Daoy (cell line): ENCODE measurements around the gene DCTN2. TPM values are rescaled to one million over a fixed set of nuclear protein-coding genes. Genes with fewer than 3 reads are reported as not detected.
"Not testable (repeated sequence)": the region's sequence is repeated elsewhere in the genome, so short reads cannot be mapped to it uniquely, and the experiment has no call there.

Experiments used
- DNase-seq: peaks from one replicate; pipeline ENCODE4 v3.0.0-alpha.2; 2015; ENCODE audit warnings: low read depth
- total RNA-seq: library from RNA; depleted of rRNA; stranded (reverse); fragments of >200 nt; shearing (Covaris generic); gene quantifications from 2 replicates; pipeline ENCODE4 v1.2.3, GENCODE V29; 2014

Gene DCTN2
- total RNA-seq, 1 experiment from 2014 or later = 108 TPM

DNA sequence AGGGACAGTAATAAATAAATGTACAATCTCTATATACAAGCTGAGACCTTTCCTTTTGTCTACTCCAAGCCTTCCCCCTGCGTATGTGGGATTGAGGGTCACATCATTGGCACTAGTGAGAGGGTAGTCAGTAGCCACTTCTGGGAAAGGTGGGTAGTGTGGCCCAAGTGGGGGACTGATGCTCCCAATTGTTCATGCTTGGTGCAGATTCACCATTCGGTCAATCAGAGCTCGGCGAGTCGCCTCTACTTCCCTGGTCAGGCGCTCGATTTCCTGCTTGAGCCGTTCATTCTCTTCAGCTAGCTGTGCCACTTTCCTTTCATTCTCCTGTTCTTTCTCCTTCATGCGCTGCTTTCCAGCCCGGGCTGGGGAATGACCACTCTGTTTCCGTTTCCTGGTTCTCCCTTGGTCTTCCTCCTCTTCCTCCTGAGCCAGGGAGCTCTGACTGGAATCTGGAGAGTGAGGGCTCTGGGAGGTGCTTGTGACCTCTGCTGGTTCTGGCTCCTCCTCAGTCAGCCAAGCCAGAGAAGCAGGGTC is 30.3 kb downstream of the DCTN2 start:
- no peak for DNase-seq

DNA sequence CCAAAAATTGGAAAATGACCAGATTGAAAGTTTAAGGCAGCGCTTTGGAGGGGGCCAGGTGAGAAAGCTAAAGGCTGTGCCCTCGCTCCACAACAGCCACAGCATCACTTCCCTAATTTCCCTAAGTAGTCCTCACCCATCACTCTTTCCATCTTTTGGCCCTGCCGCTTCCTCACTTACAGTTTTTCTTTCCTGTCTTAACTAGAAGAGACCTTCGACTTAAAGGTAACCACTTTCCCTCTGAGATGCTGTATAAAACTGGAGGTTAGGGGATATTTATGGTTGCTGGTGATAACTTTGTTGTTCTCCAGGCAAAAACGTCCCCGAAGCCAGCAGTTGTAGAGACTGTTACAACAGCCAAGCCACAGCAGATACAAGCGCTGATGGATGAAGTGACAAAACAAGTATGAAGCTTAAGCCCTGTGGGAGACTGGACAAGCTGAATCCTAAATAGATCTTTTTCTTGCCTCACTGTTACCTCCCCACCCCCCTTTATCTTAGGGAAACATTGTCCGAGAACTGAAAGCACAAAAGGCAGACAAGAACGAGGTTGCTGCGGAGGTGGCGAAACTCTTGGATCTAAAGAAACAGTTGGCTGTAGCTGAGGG is 31.0 kb downstream of the DCTN2 start:
- DNase-seq = no peak

DNA sequence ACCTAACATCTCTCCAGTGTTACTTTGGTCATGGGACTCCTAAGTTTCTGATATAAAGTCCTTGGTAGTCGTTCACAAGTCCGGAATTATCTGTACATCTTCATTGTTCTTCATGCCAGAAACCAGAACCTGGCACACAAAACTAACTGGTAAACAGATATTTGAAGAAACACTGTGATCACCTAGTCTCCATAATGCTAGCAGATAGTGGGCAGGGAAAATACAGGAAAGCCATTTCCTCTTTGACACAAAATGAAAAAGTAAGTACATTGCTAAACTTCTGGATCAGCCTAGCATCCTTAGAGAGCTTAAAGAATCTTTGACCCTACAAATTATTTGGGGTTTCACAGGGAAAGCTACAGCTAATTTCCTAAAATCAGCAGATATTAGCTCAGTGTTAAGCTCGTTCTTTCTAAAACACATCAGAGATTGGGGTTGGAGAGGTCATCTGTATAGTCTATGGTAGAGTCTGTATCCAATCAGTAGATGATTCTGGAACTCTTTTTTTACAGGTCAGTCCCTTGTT is 31.5 kb downstream of the DCTN2 start:
- no peak for DNase-seq

DNA sequence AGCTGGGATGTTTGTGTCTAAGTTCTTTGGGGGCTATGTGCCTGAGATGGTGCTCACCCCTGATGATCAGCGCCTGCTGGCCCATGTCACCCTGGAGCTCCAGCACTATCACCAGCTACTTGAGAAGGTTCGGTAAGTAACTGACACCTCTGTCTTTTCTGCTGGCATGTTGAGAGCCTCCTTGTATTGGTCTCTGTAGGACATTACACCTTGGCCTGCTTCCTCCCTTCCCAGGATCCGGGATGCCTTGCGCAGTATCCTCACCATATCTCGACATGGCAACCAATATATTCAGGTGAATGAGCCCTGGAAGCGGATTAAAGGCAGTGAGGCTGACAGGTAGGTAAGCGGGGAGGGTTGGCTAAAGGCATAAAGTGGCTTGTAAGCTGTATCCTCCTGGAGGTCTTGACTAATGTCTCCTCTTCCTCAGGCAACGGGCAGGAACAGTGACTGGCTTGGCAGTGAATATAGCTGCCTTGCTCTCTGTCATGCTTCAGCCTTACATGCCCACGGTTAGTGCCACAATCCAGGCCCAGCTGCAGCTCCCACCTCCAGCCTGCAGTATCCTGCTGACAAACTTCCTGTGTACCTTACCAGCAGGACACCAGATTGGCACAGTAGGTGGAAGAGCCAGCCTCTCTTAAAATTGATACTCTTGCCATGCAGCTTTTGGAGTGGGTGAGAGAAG is 32.1 kb downstream of the DCTN2 start:
- no peak for DNase-seq

DNA sequence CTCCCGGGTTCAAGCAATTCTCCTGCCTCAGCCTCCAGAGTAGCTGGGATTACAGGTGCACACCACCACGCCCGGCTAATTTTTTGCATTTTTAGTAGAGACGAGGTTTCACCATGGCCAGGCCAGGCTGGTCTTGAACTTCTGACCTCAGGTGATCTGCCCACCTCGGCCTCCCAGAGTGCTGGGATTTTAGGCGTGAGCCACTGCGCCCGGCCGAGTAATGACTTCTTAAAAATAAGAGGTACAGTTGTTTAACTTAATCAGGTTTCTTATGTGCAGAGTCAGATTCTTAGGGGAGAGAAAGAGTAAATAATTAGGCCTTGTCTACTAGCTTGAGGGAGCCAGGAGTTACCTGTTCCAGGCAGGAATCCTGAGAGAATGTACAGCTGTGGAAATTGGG is 32.7 kb downstream of the DCTN2 start:
- DNase-seq = not testable (repeated sequence)

DNA sequence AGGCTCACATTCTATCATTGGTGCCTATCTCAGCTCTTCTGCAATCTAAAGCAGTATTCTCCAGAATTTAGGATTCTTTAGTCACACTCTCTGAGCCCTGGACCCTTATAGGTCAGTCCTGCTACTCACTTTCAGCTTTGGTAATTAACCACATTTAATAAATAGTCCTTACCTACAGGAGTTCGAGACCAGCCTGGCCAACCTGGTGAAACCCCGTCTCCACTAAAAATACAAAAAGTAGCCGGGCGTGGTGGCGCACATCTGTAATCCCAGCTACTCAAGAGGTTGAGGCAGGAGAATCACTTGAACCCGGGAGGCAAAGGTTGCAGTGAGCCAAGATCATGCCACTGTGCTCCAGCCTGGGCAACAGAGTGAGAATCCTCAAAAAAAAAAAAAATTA is 33.3 kb downstream of the DCTN2 start:
- DNase-seq = not testable (repeated sequence)

DNA sequence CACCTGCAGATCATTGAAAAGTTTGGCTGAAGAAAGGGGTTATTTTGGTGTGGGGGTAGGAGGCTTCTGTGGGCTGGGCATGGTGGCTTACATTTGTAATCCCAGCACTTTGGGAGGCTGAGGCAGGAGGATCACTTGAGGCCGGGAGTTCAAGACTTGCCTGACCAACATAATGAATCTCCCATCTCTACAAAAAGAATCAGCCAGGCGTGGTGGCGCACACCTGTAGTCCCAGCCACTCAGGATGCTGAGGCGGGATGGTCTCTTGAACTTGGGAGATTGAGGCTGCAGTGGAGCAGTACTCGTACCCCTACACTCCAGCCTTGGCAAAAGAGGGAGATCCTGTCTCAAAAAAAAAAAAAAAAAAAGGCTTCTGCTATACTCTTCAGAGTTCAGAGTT is 33.7 kb downstream of the DCTN2 start:
- DNase-seq = no peak

DNA sequence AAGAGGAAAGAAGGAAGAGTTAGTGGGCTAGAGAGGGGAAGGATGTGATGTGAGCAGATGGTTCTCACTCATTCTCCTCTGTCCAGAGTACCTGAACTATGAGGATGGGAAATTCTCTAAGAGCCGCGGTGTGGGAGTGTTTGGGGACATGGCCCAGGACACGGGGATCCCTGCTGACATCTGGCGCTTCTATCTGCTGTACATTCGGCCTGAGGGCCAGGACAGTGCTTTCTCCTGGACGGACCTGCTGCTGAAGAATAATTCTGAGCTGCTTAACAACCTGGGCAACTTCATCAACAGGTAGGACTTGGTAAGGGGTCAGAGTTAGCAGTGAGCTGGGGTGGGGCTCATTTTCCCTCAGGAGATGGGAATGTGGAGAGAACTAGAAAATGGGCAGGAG is 34.3 kb downstream of the DCTN2 start:
- no peak for DNase-seq

DNA sequence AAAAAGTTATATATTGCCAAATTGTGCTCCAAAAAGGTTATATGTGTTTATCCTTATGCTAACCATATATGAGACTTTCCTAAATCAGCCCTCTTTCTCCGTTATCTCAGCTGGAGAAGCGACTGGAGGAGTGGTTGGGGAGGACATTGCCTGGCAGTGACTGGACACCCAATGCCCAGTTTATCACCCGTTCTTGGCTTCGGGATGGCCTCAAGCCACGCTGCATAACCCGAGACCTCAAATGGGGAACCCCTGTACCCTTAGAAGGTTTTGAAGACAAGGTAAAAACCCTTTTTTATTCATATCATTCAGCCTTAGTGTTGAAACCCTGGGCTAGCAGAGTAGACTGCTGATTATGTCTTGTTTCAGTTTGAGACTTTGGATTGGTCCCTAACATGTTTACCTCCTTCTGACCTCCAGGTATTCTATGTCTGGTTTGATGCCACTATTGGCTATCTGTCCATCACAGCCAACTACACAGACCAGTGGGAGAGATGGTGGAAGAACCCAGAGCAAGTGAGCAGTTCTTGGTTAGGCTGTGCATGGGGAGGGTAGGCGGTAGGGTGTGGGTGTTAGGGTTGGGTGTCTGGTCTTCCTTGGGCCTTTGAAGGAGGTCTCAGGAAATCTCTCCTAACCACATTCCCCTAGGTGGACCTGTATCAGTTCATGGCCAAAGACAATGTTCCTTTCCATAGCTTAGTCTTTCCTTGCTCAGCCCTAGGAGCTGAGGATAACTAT is 35.2 kb downstream of the DCTN2 start:
- DNase-seq = no peak

DNA sequence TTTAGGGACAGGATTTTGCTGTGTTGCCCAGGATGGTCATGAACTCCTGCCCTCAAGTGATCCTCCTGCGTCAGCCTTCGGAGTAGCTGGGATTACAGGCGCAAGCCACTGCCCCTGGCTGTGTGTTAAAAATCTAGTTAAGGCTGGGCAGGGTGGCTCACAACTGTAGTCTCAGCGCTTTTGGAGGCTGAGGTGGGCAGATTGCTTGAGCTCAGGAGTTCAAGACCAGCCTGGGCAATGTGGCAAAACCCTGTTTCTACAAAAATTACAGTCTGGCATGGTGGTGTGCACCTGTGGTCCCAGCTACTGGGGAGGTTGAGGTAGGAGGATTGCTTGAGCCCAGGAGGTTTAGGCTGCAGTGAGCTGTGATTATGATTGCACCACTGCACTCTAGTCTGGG is 35.8 kb downstream of the DCTN2 start:
- no peak for DNase-seq

DNA sequence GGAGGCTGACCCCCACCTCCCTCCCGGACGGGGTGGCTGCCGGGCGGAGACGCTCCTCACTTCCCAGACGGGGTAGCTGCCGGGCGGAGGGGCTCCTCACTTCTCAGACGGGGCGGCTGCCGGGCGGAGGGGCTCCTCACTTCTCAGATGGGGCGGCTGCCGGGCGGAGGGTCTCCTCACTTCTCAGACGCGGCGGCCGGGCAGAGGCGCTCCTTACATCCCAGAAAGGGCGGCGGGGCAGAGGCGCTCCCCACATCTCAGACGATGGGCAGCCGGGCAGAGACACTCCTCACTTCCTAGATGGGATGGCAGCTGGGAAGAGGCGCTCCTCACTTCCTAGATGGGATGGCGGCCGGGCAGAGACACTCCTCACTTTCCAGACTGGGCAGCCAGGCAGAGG is 39.2 kb downstream of the DCTN2 start:
- DNase-seq = not testable (repeated sequence)

DNA sequence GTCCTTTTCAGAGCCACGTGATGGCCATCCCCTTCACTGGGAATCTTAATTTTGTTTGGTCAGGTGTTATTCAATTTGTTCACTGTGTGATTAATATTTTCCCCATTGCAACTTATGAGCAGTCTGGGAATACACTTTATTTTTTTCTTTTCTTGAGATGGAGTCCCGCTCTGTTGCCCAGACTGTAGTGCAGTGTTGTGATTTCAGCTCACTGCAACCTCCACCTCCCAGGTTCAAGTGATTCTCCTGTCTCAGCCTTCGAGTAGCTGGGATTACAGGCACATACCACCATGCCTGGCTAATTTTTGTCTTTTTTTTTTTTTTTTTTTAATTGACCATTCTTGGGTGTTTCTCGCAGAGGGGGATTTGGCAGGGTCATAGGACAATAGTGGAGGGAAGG is 40.5 kb downstream of the DCTN2 start:
- DNase-seq = not testable (repeated sequence)

DNA sequence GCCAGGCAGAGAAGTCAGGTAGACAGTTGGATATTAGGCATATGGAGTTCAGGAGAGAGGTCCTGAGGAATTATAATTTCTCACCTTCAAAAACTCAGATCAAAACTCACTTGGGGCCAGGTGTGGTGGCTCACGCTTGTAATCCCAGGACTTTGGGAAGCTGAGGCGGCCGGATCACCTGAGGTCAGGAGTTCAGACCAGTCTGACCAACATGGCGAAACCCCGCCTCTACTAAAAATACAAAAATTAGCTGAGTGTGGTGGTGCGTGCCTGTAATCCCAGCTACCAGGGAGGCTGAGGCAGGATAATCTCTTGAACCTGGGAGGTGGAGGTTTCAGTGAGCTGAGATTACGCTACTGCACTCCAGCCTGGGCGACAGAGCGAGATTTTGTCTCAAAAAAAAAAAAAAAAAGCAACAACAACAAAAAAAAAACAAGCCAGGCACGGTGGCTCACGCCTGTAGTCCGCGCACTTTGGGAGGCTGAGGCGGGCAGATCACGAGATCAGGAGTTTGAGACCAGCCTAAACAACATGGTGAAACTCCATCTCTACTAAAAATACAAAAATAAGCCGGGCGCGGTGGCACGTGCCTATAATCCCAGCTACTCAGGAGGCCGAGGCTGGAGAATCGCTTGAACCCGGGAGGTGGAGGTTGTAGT is 44.6 kb downstream of the DCTN2 start:
- not testable (repeated sequence) for DNase-seq

DNA sequence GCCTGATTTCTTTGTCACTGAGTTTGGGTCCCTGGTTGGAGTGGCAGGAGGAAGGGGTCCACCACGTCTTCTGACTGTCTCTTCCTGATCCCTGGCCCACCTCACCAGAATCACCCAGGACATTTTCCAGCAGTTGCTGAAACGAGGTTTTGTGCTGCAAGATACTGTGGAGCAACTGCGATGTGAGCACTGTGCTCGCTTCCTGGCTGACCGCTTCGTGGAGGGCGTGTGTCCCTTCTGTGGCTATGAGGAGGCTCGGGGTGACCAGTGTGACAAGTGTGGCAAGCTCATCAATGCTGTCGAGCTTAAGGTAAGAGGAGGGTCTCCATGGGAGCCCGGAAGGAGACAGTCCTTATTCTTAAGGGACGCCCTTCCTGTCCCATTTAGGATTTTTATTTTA is 46.8 kb downstream of the DCTN2 start:
- no peak for DNase-seq

DNA sequence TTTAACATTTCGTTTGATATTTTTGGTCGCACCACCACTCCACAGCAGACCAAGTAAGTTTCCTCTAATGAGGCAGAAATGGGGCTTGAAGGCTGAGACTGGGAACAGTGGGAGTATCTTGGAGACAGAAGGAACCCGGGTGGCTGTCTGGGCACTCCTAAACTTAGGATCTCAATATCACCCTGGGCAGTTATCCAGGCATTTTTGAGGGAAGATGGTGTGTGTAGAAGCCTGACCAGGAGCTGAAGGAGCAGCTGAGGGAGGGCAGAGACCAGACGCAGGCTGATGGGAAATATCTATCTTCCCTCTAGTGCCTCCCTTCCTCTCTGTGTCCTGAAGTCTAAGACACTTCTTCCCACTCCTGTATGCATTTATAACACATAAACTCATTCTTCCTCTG is 48.4 kb downstream of the DCTN2 start:
- DNase-seq = no peak

DNA sequence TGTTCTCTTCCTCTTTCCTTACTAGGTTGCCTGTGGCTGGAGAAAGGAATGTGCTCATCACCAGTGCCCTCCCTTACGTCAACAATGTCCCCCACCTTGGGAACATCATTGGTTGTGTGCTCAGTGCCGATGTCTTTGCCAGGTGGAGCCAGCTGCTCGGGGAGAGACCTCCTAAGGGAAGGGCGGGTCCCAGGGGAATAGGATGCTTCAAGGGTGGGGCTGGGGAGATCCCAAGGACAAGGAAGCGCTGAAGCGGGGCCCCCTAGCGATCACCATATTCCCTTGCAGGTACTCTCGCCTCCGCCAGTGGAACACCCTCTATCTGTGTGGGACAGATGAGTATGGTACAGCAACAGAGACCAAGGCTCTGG is 48.9 kb downstream of the DCTN2 start:
- no peak for DNase-seq

DNA sequence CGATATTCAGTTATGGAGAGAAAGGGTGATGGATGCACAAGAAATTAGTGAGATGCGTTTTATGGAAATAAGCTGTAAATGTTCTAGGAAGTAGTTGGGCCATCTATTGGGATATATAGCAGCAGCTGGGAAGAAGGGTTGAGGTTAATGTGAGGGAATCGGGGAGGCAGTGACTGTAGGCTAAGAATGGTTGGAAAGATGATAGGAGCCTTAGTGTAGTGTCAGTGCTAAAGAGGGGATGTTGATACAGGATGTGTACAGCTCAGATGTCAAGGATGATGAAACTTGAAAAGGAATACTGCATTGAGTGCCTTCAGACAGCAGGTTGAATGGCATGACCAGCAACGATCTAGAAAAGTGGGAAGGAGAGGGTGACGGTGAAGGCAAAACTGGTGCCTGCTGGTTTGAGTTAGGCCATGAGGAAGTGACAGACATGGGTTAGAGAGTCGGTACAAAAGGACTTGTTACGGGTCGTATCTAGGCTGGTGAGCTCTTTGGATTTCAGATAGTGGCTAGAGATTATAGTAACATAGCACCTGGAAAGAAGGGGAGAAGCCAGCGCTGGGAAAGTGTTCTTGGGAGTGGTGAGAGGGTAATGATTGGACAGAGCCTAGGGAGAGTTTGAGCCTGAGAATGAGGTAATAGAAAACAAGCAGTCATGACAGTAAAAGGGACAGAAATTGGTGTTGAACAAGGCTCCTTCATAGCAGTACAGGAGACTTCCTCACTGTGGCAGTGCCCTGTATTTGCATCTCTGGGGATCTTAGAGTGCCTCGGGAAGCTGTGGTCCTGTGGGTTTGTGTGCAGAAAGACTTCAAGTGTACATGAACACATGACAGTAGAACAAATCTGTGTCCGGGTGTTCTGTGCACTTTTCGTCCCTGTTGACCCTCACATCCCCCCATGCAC is 49.5 kb downstream of the DCTN2 start:
- DNase-seq = no peak

DNA sequence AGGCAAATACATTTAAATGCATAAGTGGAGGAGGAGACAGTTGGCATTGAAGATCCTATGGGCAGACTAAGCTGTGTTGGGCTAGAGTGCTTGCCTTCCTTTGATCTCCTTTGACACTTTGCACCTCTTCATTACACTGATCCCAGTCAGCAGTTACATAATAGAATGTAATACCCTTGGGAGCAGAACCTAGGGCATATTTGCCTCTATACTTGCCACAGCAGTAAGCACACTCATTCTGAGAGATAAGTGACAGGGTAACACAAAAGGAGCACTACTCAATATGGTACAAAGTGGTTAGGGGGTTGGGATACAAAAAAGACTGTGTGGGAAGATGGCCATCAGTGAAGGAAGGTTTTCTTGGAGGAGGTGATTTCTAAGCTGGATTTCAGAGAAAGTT is 50.2 kb downstream of the DCTN2 start:
- no peak for DNase-seq

DNA sequence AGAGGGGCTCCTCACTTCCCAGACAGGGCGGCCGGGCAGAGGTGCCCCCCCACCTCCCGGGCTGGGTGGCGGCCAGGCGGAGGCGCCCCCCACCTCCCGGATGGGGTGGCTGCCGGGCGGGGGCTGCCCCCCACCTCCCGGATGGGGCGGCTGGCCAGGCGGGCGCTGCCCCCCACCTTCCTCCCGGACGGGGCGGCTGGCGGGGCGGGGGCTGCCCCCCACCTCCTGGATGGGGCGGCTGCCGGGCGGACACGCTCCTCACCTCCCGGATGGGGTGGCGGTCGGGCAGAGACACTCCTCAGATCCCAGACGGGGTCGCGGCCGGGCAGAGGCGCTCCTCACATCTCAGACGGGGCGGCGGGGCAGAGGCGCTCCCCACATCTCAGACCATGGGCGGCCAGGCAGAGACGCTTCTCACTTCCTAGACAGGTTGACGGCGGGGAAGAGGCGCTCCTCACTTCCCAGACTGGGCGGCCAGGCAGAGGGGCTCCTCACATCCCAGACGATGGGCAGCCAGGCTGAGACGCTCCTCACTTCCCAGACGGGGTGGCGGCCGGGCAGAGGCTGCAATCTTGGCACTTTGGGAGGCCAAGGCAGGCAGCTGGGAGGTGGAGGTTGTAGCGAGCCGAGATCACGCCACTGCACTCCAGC is 51.8 kb downstream of the DCTN2 start:
- not testable (repeated sequence) for DNase-seq
